HEK293 (cell line): ENCODE measurements around the gene IL1A.

Experiments used
- ZNF398 ChIP-seq: fragments of 450-650 bp; formaldehyde crosslinking; IDR thresholded peaks from 2 replicates; pipeline ENCODE4 v1.5.1; 2017; ENCODE audit warnings: missing biosample characterization, missing genetic modification characterization
- ZNF473 ChIP-seq: fragments of 450-650 bp; formaldehyde crosslinking; IDR thresholded peaks from 2 replicates; pipeline ENCODE4 v1.5.1; 2017; ENCODE audit warnings: missing biosample characterization, missing genetic modification characterization
- ZNF626 ChIP-seq: fragments of 450-650 bp; sonication (Bioruptor Pico); formaldehyde crosslinking; IDR thresholded peaks from 2 replicates; pipeline ENCODE4 v1.5.1; 2018; ENCODE audit warnings: missing biosample characterization, missing genetic modification characterization, inconsistent platforms
- ZNF639 ChIP-seq: fragments of 450-650 bp; formaldehyde crosslinking; IDR thresholded peaks from 2 replicates; pipeline ENCODE4 v1.5.1; 2016; ENCODE audit warnings: missing biosample characterization, missing genetic modification characterization
- ZNF654 ChIP-seq: fragments of 450-650 bp; formaldehyde crosslinking; IDR thresholded peaks from 2 replicates; pipeline ENCODE4 v1.5.1; 2016; ENCODE audit warnings: low read depth, missing biosample characterization, missing genetic modification characterization
- ZNF792 ChIP-seq: fragments of 450-650 bp; formaldehyde crosslinking; IDR thresholded peaks from 2 replicates; pipeline ENCODE4 v1.5.1; 2016; ENCODE audit warnings: missing biosample characterization, missing genetic modification characterization

Gene IL1A

GRCh38 chr2:112723995-112724394 is 60.3 kb downstream of the IL1A start (continued):
- TF ChIP-seq ZNF398 (no peak), ZNF792 (tag by site-specific recombination) (no peak), ZNF626 (no peak), ZNF654 (tag by site-specific recombination) (no peak), ZNF473 (tag by site-specific recombination) (no peak), ZNF639 (tag by site-specific recombination) (no peak)
